ENCODE results near the gene SEC22A.

The SEC22A gene

GRCh38 chr3:123201557-123202427 is at the start of gene SEC22A:
SEC22A (plus strand) TSS chr3:123201943; CDS start chr3:123209218, 7,275 bp downstream.
- intact Hi-C loops (cut with DNase I), result no loop called here
- DNase-seq, result peak; percentile 85 to 98 (median 93)

- intact Hi-C loops (cut with DNase I), result no loop called here
- peak in 14 of 42 donors; percentile 13 to 49 (median 28) for DNase-seq
These were observed 49.1 kb upstream of the SEC22A start for GRCh38 chr3:123152687-123153086.

DNA sequence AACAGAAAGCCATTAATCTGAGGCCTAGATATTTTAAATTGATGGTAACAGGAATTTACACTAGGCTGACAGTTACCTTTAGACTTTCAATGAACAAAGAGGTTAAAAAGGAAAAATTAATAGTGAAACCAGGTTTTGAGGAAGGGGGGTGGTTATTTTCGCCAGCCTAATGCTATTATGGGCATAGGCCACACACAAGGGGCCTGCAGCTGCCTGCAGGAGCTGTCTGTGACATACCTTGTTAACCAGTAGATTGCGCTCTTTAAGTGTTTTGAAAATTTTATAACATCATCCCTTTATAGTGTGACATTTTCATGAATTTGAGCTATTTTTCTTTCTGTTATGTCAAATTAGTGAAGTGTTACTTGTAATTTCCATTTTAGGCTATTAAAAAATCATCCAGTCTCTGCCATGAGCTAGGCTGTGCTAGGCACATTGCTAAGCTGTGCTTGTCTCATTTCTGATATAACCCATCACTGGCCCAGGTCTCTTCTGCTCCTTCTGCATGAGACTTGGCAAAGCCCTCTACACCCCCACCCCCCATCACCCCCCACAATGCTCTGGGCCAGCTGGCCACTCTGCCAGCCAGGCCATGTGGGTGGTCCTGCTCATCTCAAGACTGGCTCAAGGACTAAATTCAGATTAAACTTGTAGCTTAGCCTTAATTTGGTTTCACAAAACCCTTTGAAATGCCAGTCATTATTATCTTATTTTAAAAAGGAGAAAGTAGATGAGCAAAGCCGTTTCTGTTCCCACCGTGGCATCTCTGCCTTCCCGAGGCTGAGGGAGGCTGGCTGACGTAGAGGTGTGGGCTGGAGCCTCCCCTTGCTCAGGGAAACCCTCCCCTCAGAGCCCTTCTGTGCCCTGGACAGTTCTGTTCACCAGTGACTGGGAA is 48.4 kb upstream of the SEC22A start:
- peak in 5 of 42 donors; percentile 7 to 37 (median 19) for DNase-seq
- intact Hi-C loops (cut with DNase I), result no loop called here

- intact Hi-C loops (cut with DNase I), result no loop called here
- peak in 7 of 42 donors; percentile 15 to 41 (median 27) for DNase-seq
These were observed 47.4 kb upstream of the SEC22A start for GRCh38 chr3:123154020-123154985.

DNA sequence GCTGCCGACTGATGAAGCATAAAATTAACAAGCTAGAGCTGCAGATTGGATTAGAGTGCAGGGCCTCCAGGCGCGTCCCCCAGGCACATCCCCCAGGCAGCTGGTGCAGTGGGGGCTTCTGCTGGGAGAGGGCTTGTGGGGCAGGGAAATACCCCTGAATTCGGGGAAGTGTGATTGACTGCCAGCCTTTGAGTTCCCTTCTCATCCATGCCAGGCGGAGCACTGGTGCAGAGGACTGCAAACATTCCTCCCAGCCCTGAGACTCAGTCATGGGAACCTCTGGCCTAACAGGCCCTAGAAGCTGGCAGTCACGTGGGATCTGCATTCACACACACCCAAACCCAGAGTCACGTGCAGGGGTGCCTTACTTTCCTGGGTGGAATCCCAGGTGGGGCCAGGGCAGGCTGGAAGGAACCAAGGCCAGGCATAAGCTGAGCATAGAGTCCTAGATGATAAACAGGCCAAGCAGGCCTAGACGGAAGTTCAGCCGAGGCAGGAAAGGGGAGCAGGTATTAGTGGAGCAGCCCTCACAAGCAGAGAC is 46.2 kb upstream of the SEC22A start:
- peak in 4 of 42 donors; percentile 14 to 35 (median 22) for DNase-seq
- intact Hi-C loops (cut with DNase I), result no loop called here

DNA sequence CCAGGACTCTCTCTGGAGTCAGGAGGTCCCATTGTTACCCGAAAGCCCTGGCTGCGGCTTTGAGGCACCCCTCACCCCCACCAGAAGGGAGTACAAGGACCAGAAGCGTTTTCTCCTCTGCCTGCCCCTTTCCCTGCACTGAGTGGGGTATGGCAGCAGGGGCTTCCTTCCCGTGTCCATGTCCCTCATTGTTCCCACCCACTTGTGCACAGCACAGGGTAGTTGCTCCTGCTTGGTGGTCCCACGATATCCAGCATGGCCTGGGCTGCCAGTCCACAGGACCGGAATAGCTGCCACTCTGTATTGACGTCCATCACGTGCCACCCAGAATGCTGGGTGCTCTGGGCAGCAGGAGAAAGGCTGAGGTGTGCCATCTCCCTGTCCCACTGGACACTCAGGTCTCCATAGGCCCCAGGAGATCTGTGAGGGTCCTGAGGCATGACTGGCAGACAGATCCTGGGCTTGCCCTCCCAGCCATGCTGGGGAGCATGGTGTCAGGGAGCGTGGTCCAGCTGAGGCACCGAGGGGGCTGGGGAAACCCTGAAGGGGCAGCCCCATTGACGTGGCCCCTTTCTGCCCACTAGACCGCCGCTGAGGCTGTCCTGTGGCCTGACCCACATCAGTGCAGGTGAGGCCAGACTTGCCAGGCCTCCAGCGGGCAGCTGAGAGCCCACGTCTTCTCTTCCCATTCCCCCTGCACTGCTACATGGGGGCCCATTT is 45.3 kb upstream of the SEC22A start:
- DNase-seq, result peak in 3 of 42 donors; percentile 8 to 12 (median 11)
- intact Hi-C loops (cut with DNase I), result no loop called here

DNA sequence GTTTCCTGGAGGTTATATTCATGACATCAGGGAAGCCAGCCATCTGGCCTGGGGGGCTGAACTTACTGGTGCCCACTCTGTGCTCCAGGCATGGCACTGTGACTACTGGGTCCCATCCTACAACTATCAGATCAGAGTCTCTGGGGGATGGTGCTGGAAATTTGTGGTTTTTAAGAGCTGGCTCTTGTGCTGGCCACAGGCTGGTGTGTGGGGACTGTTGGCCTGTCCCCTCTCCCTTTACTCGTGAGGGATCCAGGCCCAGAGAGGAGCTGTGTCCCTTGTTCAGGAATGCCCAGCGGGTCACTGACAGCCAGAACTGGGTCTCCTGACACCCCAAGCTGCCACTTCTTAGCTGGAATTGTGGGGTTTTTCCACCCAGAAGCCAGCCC is 44.5 kb upstream of the SEC22A start:
- intact Hi-C loops (cut with DNase I), result no loop called here
- DNase-seq, result peak in 4 of 42 donors; percentile 1 to 33 (median 14)

DNA sequence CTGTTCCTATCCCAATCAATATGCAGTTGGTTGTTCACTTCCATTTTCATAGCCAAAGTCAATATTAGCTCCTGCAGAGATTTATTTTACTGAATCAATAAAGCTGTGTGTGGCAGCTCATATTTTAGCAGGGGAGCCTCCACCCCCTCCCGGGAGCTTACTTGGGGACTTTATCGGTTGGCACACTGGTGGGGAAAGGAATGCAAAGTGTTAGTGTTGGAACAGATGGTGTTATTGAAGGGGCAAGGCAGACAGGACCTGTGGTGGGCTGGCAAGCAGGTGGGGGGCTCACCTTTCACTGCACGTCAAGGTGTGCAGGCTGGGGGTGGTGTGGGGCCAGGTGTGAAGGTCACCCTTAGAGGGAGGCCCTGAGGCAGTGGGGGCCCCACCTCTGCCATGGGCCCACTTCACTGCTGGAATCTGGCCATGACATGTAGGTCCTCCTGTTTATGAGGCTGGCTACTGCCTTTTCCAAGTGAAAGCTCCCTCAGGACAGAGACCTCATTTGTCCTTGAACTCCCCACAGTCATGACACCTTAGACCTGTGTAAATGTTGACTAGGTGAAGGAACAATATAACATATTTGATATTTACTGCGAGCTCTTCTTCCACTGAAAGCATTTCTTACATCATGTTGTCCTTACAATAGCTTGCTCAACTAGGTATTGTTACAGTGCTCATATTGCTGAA is 44.0 kb upstream of the SEC22A start:
- peak in 3 of 42 donors; percentile 0 to 25 (median 10) for DNase-seq
- intact Hi-C loops (cut with DNase I), result no loop called here

DNA sequence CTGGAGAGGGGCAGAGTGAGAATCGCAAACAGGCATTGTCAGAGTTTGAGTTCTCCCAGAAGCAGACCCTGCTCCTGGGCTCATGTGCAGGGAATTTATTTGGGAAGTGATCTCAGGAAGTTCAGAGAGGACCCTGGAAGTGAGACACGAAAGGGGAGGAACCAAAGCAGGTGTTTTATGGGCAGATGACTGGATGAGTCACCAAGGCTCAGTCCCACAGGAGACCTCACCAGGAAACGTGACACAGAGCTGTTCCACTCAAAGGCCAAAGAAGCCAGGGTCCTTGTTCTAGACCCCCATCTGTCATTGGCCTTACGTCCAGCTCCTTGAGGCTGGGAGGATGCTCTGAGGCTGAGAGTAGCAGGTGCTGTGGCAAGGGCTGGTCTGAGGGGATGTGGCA is 43.4 kb upstream of the SEC22A start:
- peak in 4 of 42 donors; percentile 7 to 16 (median 8) for DNase-seq
- intact Hi-C loops (cut with DNase I), result no loop called here

DNA sequence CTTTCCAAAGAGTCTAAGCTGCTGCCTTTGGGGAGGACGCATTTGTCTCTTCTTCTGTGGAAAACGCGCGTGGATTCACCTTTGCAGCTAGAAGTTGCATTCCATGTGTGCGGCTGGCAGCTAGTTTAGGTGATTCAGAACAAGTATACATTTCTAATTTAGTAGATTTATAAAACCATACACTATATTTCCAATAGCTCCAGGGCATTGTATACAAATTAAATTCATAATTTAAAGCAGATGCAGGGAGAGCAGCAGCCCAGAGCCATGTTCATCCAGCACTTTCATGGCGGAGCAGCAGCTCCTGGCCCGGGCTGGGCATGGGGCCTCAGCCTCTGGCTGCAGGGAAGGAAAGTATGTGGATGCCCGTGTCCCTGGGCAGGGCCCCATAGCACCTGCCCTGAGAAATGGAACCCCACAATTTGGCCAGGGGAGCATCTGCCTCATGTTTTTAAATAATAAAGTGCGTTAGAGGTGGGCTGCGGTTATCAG is 42.8 kb upstream of the SEC22A start:
- DNase-seq, result peak in 3 of 42 donors; percentile 8 to 36 (median 17)
- intact Hi-C loops (cut with DNase I), result no loop called here

- intact Hi-C loops (cut with DNase I), result no loop called here
- DNase-seq, result peak in 2 of 42 donors; percentile 9 to 20
These were observed 41.7 kb upstream of the SEC22A start for GRCh38 chr3:123159926-123160635.

GRCh38 chr3:123161167-123161566 is 40.6 kb upstream of the SEC22A start:
- peak in 3 of 42 donors; percentile 10 to 31 (median 15) for DNase-seq
- intact Hi-C loops (cut with DNase I), result no loop called here

- peak in 2 of 42 donors; percentile 10 to 25 for DNase-seq
- intact Hi-C loops (cut with DNase I), result no loop called here
These were observed 38.6 kb upstream of the SEC22A start for GRCh38 chr3:123163141-123163540.

- intact Hi-C loops (cut with DNase I), result no loop called here
- DNase-seq, result no peak
These were observed 36.6 kb upstream of the SEC22A start for GRCh38 chr3:123165163-123165562.

DNA sequence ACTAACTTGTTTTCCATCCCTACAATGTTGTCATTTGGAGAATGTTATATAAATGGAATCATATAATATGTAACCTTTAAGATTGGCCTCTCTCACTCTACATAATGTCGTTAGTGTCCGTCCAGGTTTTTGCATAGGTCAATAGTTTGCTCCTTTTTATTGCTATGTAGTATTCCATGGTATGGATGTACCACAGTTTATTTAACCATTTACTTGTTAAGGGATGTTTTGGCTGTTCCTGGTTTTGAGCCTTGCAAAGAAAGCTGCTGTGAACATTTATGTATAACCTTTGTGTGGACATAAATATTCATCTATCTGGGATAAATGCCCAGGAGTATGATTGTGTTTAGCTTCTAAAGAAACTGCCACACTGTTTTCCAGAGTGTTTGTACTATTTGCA is 34.1 kb upstream of the SEC22A start:
- intact Hi-C loops (cut with DNase I), result no loop called here

DNA sequence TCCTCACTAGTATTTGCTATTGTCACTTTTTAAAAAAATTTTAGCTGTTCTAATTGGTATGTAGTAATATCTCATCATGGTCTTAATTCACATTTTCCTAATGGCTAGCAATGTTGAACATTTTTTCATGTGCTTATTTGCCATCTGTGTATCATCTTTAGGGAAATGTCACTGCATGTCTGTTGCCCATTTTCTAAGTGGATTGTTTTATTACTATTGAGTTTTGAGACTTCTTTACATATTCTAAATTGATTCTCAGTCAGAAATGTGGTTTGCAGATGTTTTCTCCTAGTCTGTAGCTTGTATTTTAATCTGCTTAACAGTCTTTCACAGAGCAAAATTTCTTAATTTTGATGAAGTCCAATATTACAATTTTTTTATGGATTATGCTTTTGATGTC is 33.6 kb upstream of the SEC22A start:
- no peak for DNase-seq
- intact Hi-C loops (cut with DNase I), result no loop called here

More for the DNA sequence above, 34.1 kb upstream of the SEC22A start:
- no peak for DNase-seq
